Activated CD8-positive, alpha-beta memory T cell treated with anti-CD3 and anti-CD28 coated beads, Interleukin-2, amount 50 U/mL, for 24 hours (primary cell): Measurements from ENCODE around the gene RALGPS1.

Experiments used
- DNase-seq: peaks from one replicate; pipeline ENCODE4 v3.0.0-alpha.2; 2020; ENCODE audit errors: extremely low read depth

Gene RALGPS1

GRCh38 chr9:127185931-127186781, 271.6 kb downstream of the RALGPS1 start:
- DNase-seq: no peak

- DNase-seq: no peak
Measured at GRCh38 chr9:127186806-127187205, 272.2 kb downstream of the RALGPS1 start.

- no peak for DNase-seq
Measured at GRCh38 chr9:127187231-127187956, 272.8 kb downstream of the RALGPS1 start.

GRCh38 chr9:127188396-127188795, 273.8 kb downstream of the RALGPS1 start:
- no peak for DNase-seq

GRCh38 chr9:127189628-127190027, 275.0 kb downstream of the RALGPS1 start:
- no peak for DNase-seq

GRCh38 chr9:127192744-127193143, 278.2 kb downstream of the RALGPS1 start:
- no peak for DNase-seq

- no peak for DNase-seq
Measured at GRCh38 chr9:127193483-127193882, 278.9 kb downstream of the RALGPS1 start.

- DNase-seq: no peak
Measured at GRCh38 chr9:127194881-127195713, 280.5 kb downstream of the RALGPS1 start.

GRCh38 chr9:127195976-127196825, 281.6 kb downstream of the RALGPS1 start:
- DNase-seq: no peak

GRCh38 chr9:127196826-127197145, 282.2 kb downstream of the RALGPS1 start:
- DNase-seq: no peak

- no peak for DNase-seq
Measured at GRCh38 chr9:127197186-127197860, 282.7 kb downstream of the RALGPS1 start.

GRCh38 chr9:127197861-127198430, 283.4 kb downstream of the RALGPS1 start:
- no peak for DNase-seq

- DNase-seq: no peak
Measured at GRCh38 chr9:127198587-127198986, 284.0 kb downstream of the RALGPS1 start.

- peak; percentile 45 for DNase-seq
Measured at GRCh38 chr9:127199001-127199791, 284.6 kb downstream of the RALGPS1 start.

- no peak for DNase-seq
Measured at GRCh38 chr9:127200106-127200862, 285.7 kb downstream of the RALGPS1 start.

- no peak for DNase-seq
Measured at GRCh38 chr9:127201071-127201541, 286.5 kb downstream of the RALGPS1 start.

- no peak for DNase-seq
Measured at GRCh38 chr9:127201731-127202130, 287.1 kb downstream of the RALGPS1 start.

- DNase-seq: no peak
Measured at GRCh38 chr9:127202461-127203169, 288.0 kb downstream of the RALGPS1 start.
